GM19035 (cell line): ENCODE data around the gene EIF3F.

ENCODE experiments used
- ATAC-seq: cut with Tn5 transposase; IDR thresholded peaks from one replicate; pipeline ENCODE4 v1.9.1; 2021; ENCODE audit not compliant: unreplicated experiment

The EIF3F gene

GRCh38 chr11:8036002-8036802 is 49.1 kb downstream of the EIF3F start:
- ATAC-seq, result no peak

GRCh38 chr11:8036986-8037385 is 49.8 kb downstream of the EIF3F start:
- ATAC-seq, result no peak

GRCh38 chr11:8038393-8038792 is 51.3 kb downstream of the EIF3F start:
- ATAC-seq, result no peak

- no peak for ATAC-seq
Observed at GRCh38 chr11:8038811-8039529, 51.8 kb downstream of the EIF3F start.

DNA sequence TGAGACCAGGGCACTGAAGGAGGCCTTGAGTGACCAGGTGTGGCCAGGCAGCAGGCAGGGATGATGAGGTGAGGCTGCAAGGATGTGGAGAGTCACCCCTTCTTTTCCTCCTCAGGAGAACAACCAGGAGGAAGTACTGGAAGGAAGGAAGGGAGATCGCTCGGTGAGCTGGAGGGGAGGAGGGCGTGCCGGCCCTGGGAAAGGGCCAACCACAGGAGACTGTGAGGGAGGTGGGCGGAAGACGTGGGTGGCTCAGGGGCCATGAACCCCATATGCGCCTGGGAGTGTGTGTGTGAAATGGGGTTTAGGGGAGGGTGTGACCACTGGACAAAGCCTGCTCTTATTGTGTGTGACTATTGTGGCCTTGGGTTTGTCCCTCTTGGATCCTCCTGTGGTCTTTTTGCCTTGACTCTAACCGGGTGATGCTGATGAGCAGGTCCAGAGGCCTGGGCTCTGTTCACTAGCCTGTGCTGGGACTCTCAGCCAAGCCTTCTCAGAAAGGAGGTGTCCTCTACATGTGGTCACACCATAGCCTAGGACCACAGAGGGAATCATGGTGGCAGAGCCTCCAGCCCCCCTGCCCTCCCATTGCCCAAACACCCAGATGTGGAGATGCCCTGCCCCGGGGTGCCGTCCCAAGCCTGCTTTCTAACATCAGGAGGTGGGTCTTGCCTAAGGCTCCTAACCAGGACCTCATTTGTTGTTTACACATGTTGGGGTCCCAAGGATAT is 52.6 kb downstream of the EIF3F start:
- no peak for ATAC-seq

GRCh38 chr11:8040261-8040920 is 53.3 kb downstream of the EIF3F start:
- no peak for ATAC-seq

DNA sequence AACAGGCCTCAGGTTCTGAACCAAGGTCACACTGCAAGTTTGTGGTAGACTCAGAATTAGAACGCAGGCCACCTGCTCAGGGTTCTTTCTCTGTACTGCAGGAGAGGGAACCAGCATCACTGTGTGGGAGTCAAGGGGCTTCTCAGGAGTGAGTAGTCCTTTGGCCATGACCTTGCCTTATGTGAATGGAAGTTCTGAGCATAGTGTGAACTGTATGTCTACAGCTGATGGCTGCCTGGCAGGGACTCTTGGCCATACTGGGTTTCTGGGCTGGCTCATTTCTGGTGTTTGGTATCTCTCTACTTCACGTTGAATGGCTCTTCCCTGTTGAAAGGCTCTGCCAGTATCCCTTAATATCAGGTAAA is 53.8 kb downstream of the EIF3F start:
- no peak for ATAC-seq

DNA sequence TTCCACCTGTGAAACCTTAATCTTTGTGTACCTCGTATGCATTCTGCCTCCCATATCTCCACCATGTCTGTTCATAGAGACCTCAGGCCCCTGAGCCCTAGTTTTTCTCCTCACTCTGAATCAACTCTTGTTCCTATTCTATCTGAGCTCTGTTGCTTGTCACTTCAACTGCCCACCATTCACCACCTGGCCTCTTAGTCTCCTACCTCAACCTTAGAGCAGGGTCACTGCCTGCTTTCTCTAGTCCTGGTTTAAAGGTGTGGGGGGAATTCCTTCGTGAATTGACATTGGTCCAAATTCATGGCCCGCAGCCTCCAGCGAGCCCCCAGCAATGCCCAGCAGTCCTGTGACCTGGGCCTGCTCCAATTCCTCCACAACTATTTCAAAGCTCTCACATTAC is 54.4 kb downstream of the EIF3F start:
- ATAC-seq, result no peak

DNA sequence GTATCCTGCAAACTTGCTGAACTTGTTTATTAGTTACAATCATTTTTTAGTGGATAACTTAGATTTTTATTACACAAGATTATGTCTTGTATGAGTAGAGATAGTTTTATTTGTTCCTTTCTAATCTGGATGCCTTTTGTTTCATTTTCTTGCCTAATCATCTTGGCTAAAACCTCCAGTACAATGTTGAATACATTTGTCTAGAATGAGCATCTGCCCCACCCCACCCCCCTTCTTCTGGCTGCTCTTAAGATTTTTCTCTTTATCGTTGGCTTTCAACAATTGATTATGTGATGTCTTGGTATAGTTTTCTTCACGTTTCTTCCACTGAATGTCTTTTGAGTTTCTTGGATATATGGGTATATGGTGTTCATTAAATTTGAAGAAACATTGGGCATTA is 56.6 kb downstream of the EIF3F start:
- ATAC-seq, result no peak

DNA sequence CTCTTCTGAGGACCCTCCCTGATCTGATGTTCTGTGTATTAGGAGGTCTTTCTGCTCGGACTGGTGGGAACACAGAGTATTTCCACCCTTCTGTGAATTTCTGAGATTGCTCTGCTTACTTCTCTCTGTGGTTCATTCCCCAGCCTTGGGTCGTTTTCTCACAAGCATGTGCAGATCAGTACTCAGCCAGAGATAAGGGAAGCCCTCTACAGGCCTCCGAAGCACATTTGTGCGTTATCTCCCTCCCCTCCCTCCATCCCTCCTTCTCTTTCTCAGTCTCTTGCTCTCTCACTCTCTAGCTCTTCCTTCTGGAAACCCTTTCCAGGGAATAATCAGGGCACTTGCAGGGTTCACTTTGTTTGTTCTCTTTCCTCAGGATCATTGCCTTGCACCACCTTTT is 58.7 kb downstream of the EIF3F start:
- ATAC-seq, result no peak

DNA sequence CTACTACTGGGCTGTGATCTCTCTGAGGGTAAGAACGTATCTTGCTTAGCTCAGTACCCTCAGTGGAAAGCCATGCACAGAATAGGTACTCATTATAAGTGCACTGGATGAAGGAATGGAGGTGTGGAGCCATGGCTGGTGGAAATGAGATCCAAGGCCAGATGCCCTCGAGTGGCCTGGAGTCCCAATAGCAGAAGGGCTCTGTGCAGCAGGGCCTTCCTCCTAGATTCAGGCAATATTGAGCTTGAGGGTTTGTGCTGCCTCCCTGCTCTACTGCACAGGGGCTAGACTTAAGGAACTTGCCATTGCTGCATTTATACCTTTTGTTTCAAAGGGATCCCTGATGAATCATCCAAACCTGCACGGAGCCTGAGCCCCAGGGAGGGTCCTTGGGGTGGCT is 60.2 kb downstream of the EIF3F start:
- no peak for ATAC-seq

GRCh38 chr11:8049084-8049483 is 61.9 kb downstream of the EIF3F start:
- ATAC-seq, result no peak
